Spleen (tissue), 13 donors: Measurements from ENCODE around the gene AGRN. TPM values are rescaled to one million over a fixed set of nuclear protein-coding genes. Genes with fewer than 3 reads are reported as not detected.

Experiments used
- DNase-seq: peaks from one replicate; pipeline ENCODE4 v3.0.0-alpha.2; 2020
- H3K27ac ChIP-seq, 8 donors: fragments of 200-600 bp; sonication (generic) in 7 of 8; 1 replicate in 4 of 8; 2 replicates in 4 of 8; pipeline versions ENCODE4 v1.5.0 to v1.8.0; 2016 to 2021; ENCODE audit warnings: inconsistent platforms in 4 of 8, mild to moderate bottlenecking in 4 of 8, moderate library complexity in 1 of 8
- H3K27me3 ChIP-seq, 7 donors: fragments of 200-600 bp; sonication (generic) in 6 of 7; replicated peaks in 1 of 7; 1 replicate in 4 of 7; 2 replicates in 3 of 7; pipeline versions ENCODE4 v1.5.0 to v1.8.0; 2016 to 2021; ENCODE audit warnings: inconsistent platforms in 3 of 7, mild to moderate bottlenecking in 1 of 7
- H3K36me3 ChIP-seq, 6 donors: fragments of 200-600 bp; sonication (generic) in 5 of 6; 1 replicate in 4 of 6; 2 replicates in 2 of 6; pipeline versions ENCODE4 v1.5.0 to v1.8.0; 2016 to 2021; ENCODE audit warnings: inconsistent platforms in 2 of 6
- H3K4me1 ChIP-seq, 6 donors: fragments of 200-600 bp; sonication (generic) in 5 of 6; 1 replicate in 3 of 6; 2 replicates in 3 of 6; pipeline versions ENCODE4 v1.5.0 to v1.8.0; 2016 to 2021; ENCODE audit warnings: inconsistent platforms in 3 of 6
- H3K4me3 ChIP-seq, 8 donors: fragments of 200-600 bp; sonication (generic) in 7 of 8; 1 replicate in 4 of 8; 2 replicates in 4 of 8; pipeline versions ENCODE4 v1.5.0 to v1.8.0; 2016 to 2021; ENCODE audit warnings: inconsistent platforms in 4 of 8, mild to moderate bottlenecking in 4 of 8, moderate library complexity in 2 of 8
- H3K9me3 ChIP-seq, 8 donors: fragments of 200-600 bp; sonication (generic) in 7 of 8; 1 replicate in 4 of 8; 2 replicates in 4 of 8; pipeline versions ENCODE4 v1.5.0 to v1.8.0; 2016 to 2021; ENCODE audit warnings: inconsistent platforms in 4 of 8
- POLR2A ChIP-seq, 3 donors: fragments of 450-650 bp; IDR thresholded peaks; one replicate each; pipeline ENCODE4 v1.5.1; 2017; ENCODE audit warnings: antibody characterized with exemption in 3 of 3, mild to moderate bottlenecking in 1 of 3
- POLR2AphosphoS5 ChIP-seq, 3 donors: sonication (generic); formaldehyde crosslinking; IDR thresholded peaks; one replicate each; pipeline ENCODE4 v1.5.1; 2017; ENCODE audit warnings: antibody characterized with exemption in 3 of 3
- WGBS, 5 donors: extraction: QIAGEN DNeasy Blood & Tissue Kit in 3 of 5; methylation state at CpG; one replicate each; pipeline versions ENCODE4 v1.1.5 to v1.1.7; 2013 to 2018; 5-methylcytosine and 5-hydroxymethylcytosine counted together
- intact Hi-C: fragments of 100-400 bp; cut with DNase I; formaldehyde crosslinking; loops from one replicate; pipeline ENCODE4 v1.15.0; 2023; ENCODE audit warnings: low total_unique reads
- long read RNA-seq, 2 donors: transcript quantifications; one replicate each; lab custom pipeline, GENCODE V29; 2026
- polyA plus RNA-seq, 3 donors: library from polyadenylated mRNA; stranded (reverse); fragments of 200-250 nt; gene quantifications; one replicate each; pipeline ENCODE4 v1.2.1, GENCODE V29; 2013
- total RNA-seq, 7 donors: library from RNA; depleted of rRNA in 3 of 7; stranded (reverse); fragments of >200 nt in 3 of 7; fragmentation: NEBNext Ultra II Directional in 4 of 7; extraction: Animal tissue kit (Norgen Biotek cat#: 25700) in 4 of 7; gene quantifications; one replicate each; pipeline versions ENCODE4 v1.1.0 to v1.2.1, GENCODE V29; 2016 to 2021
- TF ChIP-seq, protein P1 (sequence below), 11 experiments: fragments of 200-600 bp in 7 of 11; fragments of 450-650 bp in 4 of 11; sonication (generic) in 4 of 11; IDR thresholded peaks in 8 of 11; conservative IDR thresholded peaks in 3 of 11; 1 replicate in 7 of 11; 2 replicates in 4 of 11; pipeline versions ENCODE4 v1.4.0 to v1.8.0; 2016 to 2021; ENCODE audit warnings: antibody characterized with exemption in 11 of 11, inconsistent platforms in 4 of 11, mild to moderate bottlenecking in 1 of 11
- donor health status: healthy with polysubstance abuse.
- donor health status: DM: no; HTN: no; CAD: no; lungs with moderate emphysema.
- donor health status: DM: no; HTN: no; CAD: no.
- donor health status: Bipolar disorder and iron deficiency.
- donor health status: healthy.
- donor health status: DM: no; HTN: no; CAD: no.
- donor health status: DM: yes; HTN: yes; CAD: no.

Gene AGRN
- 10 to 100 TPM; 10.6 to 27.2 (median 16.9) TPM for total RNA-seq
- 10 to 100 TPM in 1 of 3 donors, 1 to 10 TPM in 2; 4.6 to 16.3 (median 5.6) TPM for polyA plus RNA-seq
- long read RNA-seq, donor 1, partial matches to known transcripts, result 5 of 6 reads
- long read RNA-seq, donor 1, other reads (novel, unspliced or antisense), result 0 of 6 reads
- long read RNA-seq, donor 2, full-length matches to known transcripts, result 6 of 12 reads
- long read RNA-seq, donor 2, partial matches to known transcripts, result 6 of 12 reads
- long read RNA-seq, donor 2, other reads (novel, unspliced or antisense), result 0 of 12 reads

DNA sequence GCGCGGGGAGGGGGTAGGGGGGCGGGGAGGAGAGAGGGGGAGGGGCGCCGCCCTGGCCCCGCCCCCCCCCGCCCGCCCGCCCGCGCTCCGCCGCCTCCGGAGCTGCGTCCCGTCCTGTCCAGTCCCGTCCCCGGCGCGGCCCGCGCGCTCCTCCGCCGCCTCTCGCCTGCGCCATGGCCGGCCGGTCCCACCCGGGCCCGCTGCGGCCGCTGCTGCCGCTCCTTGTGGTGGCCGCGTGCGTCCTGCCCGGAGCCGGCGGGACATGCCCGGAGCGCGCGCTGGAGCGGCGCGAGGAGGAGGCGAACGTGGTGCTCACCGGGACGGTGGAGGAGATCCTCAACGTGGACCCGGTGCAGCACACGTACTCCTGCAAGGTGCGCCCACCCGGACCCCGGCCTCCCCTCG is at the start of gene AGRN:
AGRN (plus strand) TSS at position 121 of the 405 bp plus-strand sequence; CDS start at position 174, 53 bp downstream.
- Histone ChIP-seq H3K9me3 (no peaks in the 10 kb centered on the region), H3K36me3 (no peaks in the 10 kb centered on the region), H3K27me3 (peaks cover 0 to 37% (median 15%) of the 10 kb centered on the region in 7 donors), H3K4me1 (peaks cover 13 to 66% (median 33%) of the 10 kb centered on the region in 6 donors), H3K4me3 (peak within 1 kb of the TSS; percentile 51 to 92 (median 78)), H3K27ac (peak within 1 kb of the TSS; percentile 57 to 93 (median 88))
- 0 to 2% (median 0%) methylated on average over 10 to 52 of the region's 58 CpGs for WGBS, 5 donors
- intact Hi-C loops, result no loop called here
- TF ChIP-seq POLR2AphosphoS5 (IDR thresholded peaks at IDR 0.05) (no peak), POLR2A (IDR thresholded peaks at IDR 0.05) (no peak)
- TF ChIP-seq, protein P1, sequence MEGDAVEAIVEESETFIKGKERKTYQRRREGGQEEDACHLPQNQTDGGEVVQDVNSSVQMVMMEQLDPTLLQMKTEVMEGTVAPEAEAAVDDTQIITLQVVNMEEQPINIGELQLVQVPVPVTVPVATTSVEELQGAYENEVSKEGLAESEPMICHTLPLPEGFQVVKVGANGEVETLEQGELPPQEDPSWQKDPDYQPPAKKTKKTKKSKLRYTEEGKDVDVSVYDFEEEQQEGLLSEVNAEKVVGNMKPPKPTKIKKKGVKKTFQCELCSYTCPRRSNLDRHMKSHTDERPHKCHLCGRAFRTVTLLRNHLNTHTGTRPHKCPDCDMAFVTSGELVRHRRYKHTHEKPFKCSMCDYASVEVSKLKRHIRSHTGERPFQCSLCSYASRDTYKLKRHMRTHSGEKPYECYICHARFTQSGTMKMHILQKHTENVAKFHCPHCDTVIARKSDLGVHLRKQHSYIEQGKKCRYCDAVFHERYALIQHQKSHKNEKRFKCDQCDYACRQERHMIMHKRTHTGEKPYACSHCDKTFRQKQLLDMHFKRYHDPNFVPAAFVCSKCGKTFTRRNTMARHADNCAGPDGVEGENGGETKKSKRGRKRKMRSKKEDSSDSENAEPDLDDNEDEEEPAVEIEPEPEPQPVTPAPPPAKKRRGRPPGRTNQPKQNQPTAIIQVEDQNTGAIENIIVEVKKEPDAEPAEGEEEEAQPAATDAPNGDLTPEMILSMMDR (IDR thresholded peaks at IDR 0.05 in 8 of 11, conservative IDR thresholded peaks at IDR 0.05 in 3 of 11), result no peak
- peak; percentile 89 for DNase-seq

- H3K27me3 ChIP-seq, result peaks cover 10 to 97% (median 52%) of the 10 kb centered on the region in 7 donors
Observed at GRCh38 chr1:970242-970972, 49.5 kb upstream of the AGRN start.

DNA sequence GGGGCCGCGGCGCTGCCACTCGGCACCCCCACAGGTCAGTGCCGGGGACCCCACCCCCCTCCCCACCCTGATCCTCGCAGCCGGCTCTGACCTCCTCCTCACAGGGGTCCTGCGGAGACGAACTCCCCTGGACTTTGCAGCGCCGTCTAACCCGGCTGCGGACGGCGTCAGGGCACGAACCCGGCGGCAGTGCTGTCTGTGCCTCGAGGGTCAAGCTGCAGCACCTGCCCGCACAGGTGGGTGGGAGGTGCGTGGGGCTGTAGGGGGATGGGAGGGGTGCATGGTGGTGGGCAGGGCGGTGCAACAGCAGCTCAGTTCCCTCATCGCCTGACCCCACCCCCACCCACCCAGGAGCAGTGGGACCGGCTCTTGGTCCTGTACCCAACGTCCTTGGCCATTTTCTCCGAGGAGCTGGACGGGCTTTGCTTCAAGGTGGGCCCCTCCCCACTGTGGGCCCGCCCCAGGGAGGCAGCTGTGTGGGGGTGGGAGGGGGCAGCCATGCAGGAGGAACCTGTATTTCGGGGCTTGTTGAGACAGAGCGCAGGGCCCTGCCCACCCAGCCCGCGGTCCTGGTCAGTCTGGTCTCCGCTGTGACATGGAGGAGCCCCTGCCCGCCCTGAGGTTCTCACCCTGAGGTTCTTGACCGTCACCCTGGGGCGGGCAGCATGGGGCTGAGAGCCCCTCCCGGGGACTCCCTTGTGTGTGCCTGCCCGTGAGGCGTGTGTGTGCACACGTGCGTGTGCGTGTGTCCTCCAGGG is 48.8 kb upstream of the AGRN start:
- DNase-seq, result peak; percentile 70
- TF ChIP-seq, protein P1 (IDR thresholded peaks at IDR 0.05 in 8 of 11, conservative IDR thresholded peaks at IDR 0.05 in 3 of 11), result no peak
- TF ChIP-seq POLR2A (IDR thresholded peaks at IDR 0.05), result no peak
- no peak for TF ChIP-seq POLR2AphosphoS5 (IDR thresholded peaks at IDR 0.05)
- intact Hi-C loops, result no loop called here
- peaks cover 11 to 29% (median 19%) of the 10 kb centered on the region in 6 donors for H3K4me1 ChIP-seq
- WGBS, 5 donors, result 40 to 54% (median 50%) methylated on average over 20 to 42 of the region's 42 CpGs
- no peaks in the 10 kb centered on the region for H3K9me3 ChIP-seq
- no peak overlapping the region for H3K4me3 ChIP-seq
- no peaks in the 10 kb centered on the region for H3K36me3 ChIP-seq
- H3K27ac ChIP-seq, result no peak overlapping the region
- peaks cover 10 to 99% (median 57%) of the 10 kb centered on the region in 7 donors for H3K27me3 ChIP-seq

More at GRCh38 chr1:970242-970972, 49.5 kb upstream of the AGRN start:
- Histone ChIP-seq H3K9me3 (no peaks in the 10 kb centered on the region), H3K27ac (no peak overlapping the region), H3K4me3 (no peak overlapping the region), H3K36me3 (peaks cover 0 to under 1% (median 0%) of the 10 kb centered on the region in 6 donors), H3K4me1 (peaks cover 8 to 29% (median 20%) of the 10 kb centered on the region in 6 donors)
- intact Hi-C loops, result no loop called here
- 22 to 53% (median 26%) methylated on average over 9 to 33 of the region's 33 CpGs for WGBS, 5 donors
- peak; percentile 61 for DNase-seq
- TF ChIP-seq POLR2A (IDR thresholded peaks at IDR 0.05), result no peak
- TF ChIP-seq POLR2AphosphoS5 (IDR thresholded peaks at IDR 0.05), result no peak
- TF ChIP-seq, protein P1 (IDR thresholded peaks at IDR 0.05 in 8 of 11, conservative IDR thresholded peaks at IDR 0.05 in 3 of 11), result no peak
